ENCODE data around the gene FAM20A.
"Not testable (repeated sequence)": the region's sequence is repeated elsewhere in the genome, so short reads cannot be mapped to it uniquely, and the experiment has no call there.

The FAM20A gene

GRCh38 chr17:68495081-68495480, 106.1 kb downstream of the FAM20A start:
- no peak for DNase-seq (ENCODE audit: low read depth in 1 of 2, low spot score in 1 of 2)

- not testable (repeated sequence) for DNase-seq (ENCODE audit: low read depth in 1 of 2, low spot score in 1 of 2)
Measured at GRCh38 chr17:68492394-68493054, 108.6 kb downstream of the FAM20A start.

DNA sequence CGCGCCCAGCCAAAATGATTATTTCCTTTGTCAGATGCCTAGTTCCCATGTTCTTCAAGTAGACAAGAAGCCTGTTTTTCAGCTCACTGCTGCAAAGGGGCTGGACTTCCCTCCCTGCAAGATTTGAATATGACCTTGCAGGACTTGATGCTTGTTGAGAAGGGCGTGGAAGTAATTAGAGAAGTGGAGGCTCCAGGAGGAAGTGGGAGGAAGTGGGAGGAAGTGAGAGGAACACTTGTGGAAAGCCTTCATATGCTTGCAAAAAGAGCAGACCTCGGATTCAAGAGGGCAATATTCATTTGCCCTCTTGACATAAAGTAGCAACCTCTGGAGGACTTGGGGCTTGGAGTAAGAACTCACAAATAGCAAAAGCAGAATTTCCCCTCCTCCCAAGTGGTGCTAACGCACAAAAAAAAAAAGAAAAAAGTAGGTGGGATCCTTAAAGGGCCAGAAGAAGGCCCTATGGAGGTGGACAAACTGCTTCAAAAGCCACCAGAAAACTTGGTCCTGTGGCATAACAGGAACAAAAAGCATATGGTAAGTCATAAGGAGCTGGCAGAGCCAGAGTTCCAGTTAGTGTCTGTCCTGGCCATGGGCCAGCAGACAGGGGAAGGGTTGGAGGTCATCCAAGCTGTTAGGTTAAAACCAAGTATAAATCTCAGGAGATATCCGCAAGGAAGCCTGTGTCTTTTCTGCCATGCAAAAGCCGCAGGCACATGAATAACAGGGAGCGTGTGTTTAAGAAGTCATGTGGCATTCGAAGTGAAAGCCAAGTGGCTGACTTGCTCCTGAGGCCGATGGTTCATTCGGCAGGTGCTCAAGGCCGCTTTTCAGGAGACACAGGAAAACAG, 109.6 kb downstream of the FAM20A start:
- no peak for DNase-seq (ENCODE audit: low read depth in 1 of 2, low spot score in 1 of 2)

DNA sequence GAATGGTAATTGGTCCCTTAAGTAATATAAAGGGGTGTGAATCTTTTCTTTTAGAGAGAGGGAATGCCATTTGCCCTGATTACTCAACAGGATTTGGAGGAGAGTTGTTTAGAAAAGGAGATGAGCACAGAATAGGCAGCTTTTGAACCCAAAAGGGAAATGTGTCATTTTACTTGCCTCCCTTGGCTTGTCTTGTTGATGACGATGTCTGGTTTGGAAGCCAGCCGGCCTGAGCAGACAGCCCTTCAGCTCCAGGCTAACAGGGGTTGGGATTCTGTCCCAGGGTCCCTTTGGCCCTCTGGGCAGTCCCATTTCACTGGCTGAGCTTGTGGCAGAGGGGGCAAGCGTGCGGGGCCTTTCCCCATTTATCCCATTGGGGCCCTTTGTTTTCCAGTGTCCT, 111.2 kb downstream of the FAM20A start:
- no peak for DNase-seq (ENCODE audit: low read depth in 1 of 2, low spot score in 1 of 2)
